COR-L47 (cell line): Measurements from ENCODE around the gene ANKRD55.
A peak's percentile ranks its signal among the peaks of the same experiment; 100 is the strongest.
"Not testable (repeated sequence)": the region's sequence is repeated elsewhere in the genome, so short reads cannot be mapped to it uniquely, and the experiment has no call there.

Experiments used
- DNase-seq: peaks from one replicate; lab custom pipeline; 2025; lab: John Stamatoyannopoulos, UW

Gene ANKRD55

GRCh38 chr5:56233230-56233629 is at the start of gene ANKRD55:
TSS of gene ANKRD55 (minus strand) at chr5:56233330. CDS start at chr5:56232913, 417 bp downstream.
- DNase-seq: peak; percentile 81

- no peak for DNase-seq
Measured at GRCh38 chr5:56282216-56282615, 49.1 kb upstream of the ANKRD55 start.

GRCh38 chr5:56281489-56282165 is 48.5 kb upstream of the ANKRD55 start:
- DNase-seq: no peak

GRCh38 chr5:56279979-56280378 is 46.8 kb upstream of the ANKRD55 start:
- DNase-seq: no peak

- DNase-seq: no peak
Measured at GRCh38 chr5:56279291-56279690, 46.2 kb upstream of the ANKRD55 start.

GRCh38 chr5:56278335-56278753 is 45.2 kb upstream of the ANKRD55 start:
- DNase-seq: no peak

- DNase-seq: no peak
Measured at GRCh38 chr5:56277573-56277972, 44.4 kb upstream of the ANKRD55 start.

GRCh38 chr5:56273376-56273955 is 40.3 kb upstream of the ANKRD55 start:
- no peak for DNase-seq

- DNase-seq: no peak
Measured at GRCh38 chr5:56272765-56273164, 39.6 kb upstream of the ANKRD55 start.

- DNase-seq: peak; percentile 72
Measured at GRCh38 chr5:56270568-56271392, 37.6 kb upstream of the ANKRD55 start.

GRCh38 chr5:56270058-56270457 is 36.9 kb upstream of the ANKRD55 start:
- DNase-seq: peak; percentile 20

GRCh38 chr5:56269216-56269927 is 36.2 kb upstream of the ANKRD55 start:
- peak; percentile 5 for DNase-seq

GRCh38 chr5:56268707-56269106 is 35.6 kb upstream of the ANKRD55 start:
- not testable (repeated sequence) for DNase-seq

GRCh38 chr5:56267856-56268255 is 34.7 kb upstream of the ANKRD55 start:
- no peak for DNase-seq

- DNase-seq: peak; percentile 53
Measured at GRCh38 chr5:56264417-56265025, 31.4 kb upstream of the ANKRD55 start.

GRCh38 chr5:56262279-56262678 is 29.1 kb upstream of the ANKRD55 start:
- no peak for DNase-seq

- DNase-seq: no peak
Measured at GRCh38 chr5:56259002-56259511, 25.9 kb upstream of the ANKRD55 start.

GRCh38 chr5:56257763-56258529 is 24.8 kb upstream of the ANKRD55 start:
- not testable (repeated sequence) for DNase-seq

GRCh38 chr5:56257010-56257409 is 23.9 kb upstream of the ANKRD55 start:
- DNase-seq: no peak

GRCh38 chr5:56255502-56255901 is 22.4 kb upstream of the ANKRD55 start:
- no peak for DNase-seq

GRCh38 chr5:56253924-56254323 is 20.8 kb upstream of the ANKRD55 start:
- DNase-seq: no peak
